ENCODE data around the gene ENTPD3. TPM values are rescaled to one million over a fixed set of nuclear protein-coding genes. Genes with fewer than 3 reads are reported as not detected.

ENTPD3 gene
- total RNA-seq, 1 experiment from 2014 or later, result not detected

GRCh38 chr3:40397129-40397528, 10.1 kb downstream of the ENTPD3 start:
- H2BK15ac ChIP-seq (ENCODE audit: low read depth, low read length), result no peak overlapping the region
- H3K23ac ChIP-seq (ENCODE audit: insufficient read length, low read depth, low read length), result no peak overlapping the region
- Mint-ChIP-seq H3K4me3 (no peak overlapping the region), H3K27ac (no peak overlapping the region), H3K36me3 (ENCODE audit: insufficient read depth in 1 of 3, low read depth in 3 of 3) (no peaks in the 10 kb centered on the region), H3K9me3 (no peaks in the 10 kb centered on the region), H3K4me1 (no peaks in the 10 kb centered on the region), H3K27me3 (ENCODE audit: low read depth) (peaks cover 1% of the 10 kb centered on the region; the same call in 1 of the 2 replicates)
- H3K27ac ChIP-seq (ENCODE audit: insufficient read length, low read depth, low read length), result no peak overlapping the region
- no peak overlapping the region for H3T11ph ChIP-seq (ENCODE audit: low read length)
- WGBS (ENCODE audit: extremely low coverage, insufficient read length, low lambda C conversion rate), result no CpG with 5 or more reads among the region's 4 CpGs
- H3K79me2 ChIP-seq (ENCODE audit: insufficient read depth, low read length), result no peaks in the 10 kb centered on the region
- no peaks in the 10 kb centered on the region for H3K79me1 ChIP-seq (ENCODE audit: insufficient read depth, low read depth, low read length, poor library complexity, severe bottlenecking)
- H2BK20ac ChIP-seq (ENCODE audit: low read depth, low read length, poor library complexity, severe bottlenecking), result no peak overlapping the region
- no peaks in the 10 kb centered on the region for H4K20me1 ChIP-seq (ENCODE audit: control insufficient read depth, insufficient read depth, insufficient read length)
- H2BK12ac ChIP-seq (ENCODE audit: insufficient read length, low read depth, low read length), result no peak overlapping the region
- no peaks in the 10 kb centered on the region for H3K23me2 ChIP-seq (ENCODE audit: insufficient read length, low read depth, low read length, poor library complexity, severe bottlenecking)
- H2AK5ac ChIP-seq (ENCODE audit: insufficient read length, low read length), result no peak overlapping the region
- no peak overlapping the region for H4K5ac ChIP-seq (ENCODE audit: insufficient read length, low read depth, low read length)
- no peak overlapping the region for H3K14ac ChIP-seq (ENCODE audit: insufficient read depth, low read length)
- no peaks in the 10 kb centered on the region for H3K4me1 ChIP-seq (ENCODE audit: insufficient read depth, low read length)
- H2BK5ac ChIP-seq (ENCODE audit: insufficient read length, low read length), result no peak overlapping the region
- DNase-seq, result no peak
- H3K9ac ChIP-seq (ENCODE audit: extremely low read depth, insufficient read length, low read length), result no peak overlapping the region
- TF ChIP-seq CTCF (conservative IDR thresholded peaks at IDR 0.05), result no peak
- H4K91ac ChIP-seq (ENCODE audit: insufficient read length, low read depth, low read length), result no peak overlapping the region
- H3K4me2 ChIP-seq (ENCODE audit: insufficient read depth, insufficient read length, low read length), result no peak overlapping the region
- no peak overlapping the region for H3K4ac ChIP-seq (ENCODE audit: low read depth, low read length)
- no peak overlapping the region for H2AFZ ChIP-seq (ENCODE audit: low read length)
- no peak overlapping the region for H4K8ac ChIP-seq (replicated peaks; ENCODE audit: insufficient read length, low read depth, low read length)
- H3K56ac ChIP-seq (ENCODE audit: insufficient read length, low read depth, low read length), result no peak overlapping the region
- no peaks in the 10 kb centered on the region for H3K27me3 ChIP-seq (ENCODE audit: insufficient read depth, low read length)
- H3K9me3 ChIP-seq (ENCODE audit: control insufficient read depth, low read depth, low read length), result no peaks in the 10 kb centered on the region
- no peak overlapping the region for H2BK120ac ChIP-seq (ENCODE audit: low read depth, low read length, poor library complexity, severe bottlenecking)
- H3K18ac ChIP-seq (ENCODE audit: insufficient read length, low read depth, low read length), result no peak overlapping the region

Data from H9 (cell line).